ENCODE data around the gene SLIT3.

GRCh38 chr5:168818558-168818957 lies 482.4 kb downstream of the SLIT3 start:
- no peak for TF ChIP-seq EP300 (IDR thresholded peaks at IDR 0.05; ENCODE audit: borderline replicate concordance in 1 of 2, control insufficient read depth in 1 of 2, low read depth in 2 of 2, low read length in 2 of 2)
- TF ChIP-seq DPF2 (IDR thresholded peaks at IDR 0.05) = no peak
- TF ChIP-seq ZNF384 (IDR thresholded peaks at IDR 0.05; ENCODE audit: borderline replicate concordance, low read depth, low read length) = no peak
